Common myeloid progenitor, CD34-positive (primary cell): ENCODE data around the gene EXT2.
A peak's percentile ranks its signal among the peaks of the same experiment; 100 is the strongest.

Source experiments
- CTCF ChIA-PET: fragments of 350-600 bp; sonication (Branson Sonifier 250); formaldehyde crosslinking; loops from one replicate; lab custom pipeline; 2021; ENCODE audit warnings: antibody characterized with exemption; lab: Charles Lee
- POLR2A ChIA-PET: fragments of 350-600 bp; sonication (Branson Sonifier 250); formaldehyde crosslinking; loops from one replicate; lab custom pipeline; 2021; ENCODE audit warnings: antibody characterized with exemption; lab: Charles Lee
- DNase-seq, 3 donors: peaks; one replicate each; pipeline versions ENCODE4 v3.0.0 to v3.0.0-alpha.2; 2013
- H3K27ac ChIP-seq, 2 experiments: 1 replicate in 1 of 2; 2 replicates in 1 of 2; pipeline ENCODE4 v1.7.0; 2013; ENCODE audit warnings: inconsistent platforms in 2 of 2, low read length in 2 of 2, mild to moderate bottlenecking in 2 of 2, low read depth in 1 of 2, moderate library complexity in 1 of 2; ENCODE audit not compliant: severe bottlenecking in 2 of 2, insufficient read depth in 1 of 2, poor library complexity in 1 of 2
- H3K27me3 ChIP-seq, 5 experiments: replicated peaks in 2 of 5; 1 replicate in 3 of 5; 2 replicates in 2 of 5; pipeline versions ENCODE4 v1.6.1 to v1.7.0; 2013; ENCODE audit warnings: low read length in 4 of 5, mild to moderate bottlenecking in 2 of 5, moderate library complexity in 2 of 5, inconsistent platforms in 1 of 5; ENCODE audit not compliant: insufficient read depth in 5 of 5, control insufficient read depth in 4 of 5
- H3K36me3 ChIP-seq, 4 experiments: 1 replicate in 2 of 4; 2 replicates in 2 of 4; pipeline versions ENCODE4 v1.6.1 to v1.7.0; 2013; ENCODE audit warnings: low read length in 3 of 4, control low read depth in 1 of 4, mild to moderate bottlenecking in 1 of 4; ENCODE audit not compliant: control insufficient read depth in 4 of 4, insufficient read depth in 4 of 4
- H3K4me1 ChIP-seq, 4 experiments: 1 replicate in 3 of 4; 2 replicates in 1 of 4; pipeline versions ENCODE4 v1.6.1 to v1.7.1; 2013; ENCODE audit warnings: low read length in 3 of 4, mild to moderate bottlenecking in 3 of 4, control low read depth in 1 of 4, inconsistent platforms in 1 of 4, moderate library complexity in 1 of 4; ENCODE audit not compliant: control insufficient read depth in 4 of 4, insufficient read depth in 4 of 4; ENCODE audit errors: control extremely low read depth in 1 of 4
- H3K4me3 ChIP-seq, 7 experiments: 1 replicate in 4 of 7; 2 replicates in 3 of 7; pipeline versions ENCODE4 v1.5.1 to v1.7.0; 2013; ENCODE audit warnings: mild to moderate bottlenecking in 7 of 7, low read length in 6 of 7, moderate library complexity in 6 of 7, inconsistent platforms in 2 of 7, low read depth in 2 of 7, control low read depth in 1 of 7; ENCODE audit not compliant: insufficient read depth in 4 of 7, control insufficient read depth in 1 of 7; ENCODE audit errors: extremely low read depth in 1 of 7
- H3K9me3 ChIP-seq, 5 experiments: 1 replicate in 4 of 5; 2 replicates in 1 of 5; pipeline versions ENCODE4 v1.6.1 to v1.7.1; 2013; ENCODE audit warnings: low read length in 4 of 5, mild to moderate bottlenecking in 2 of 5, inconsistent platforms in 1 of 5, low read depth in 1 of 5, moderate library complexity in 1 of 5; ENCODE audit not compliant: control insufficient read depth in 4 of 5, insufficient read depth in 2 of 5; ENCODE audit errors: control extremely low read depth in 1 of 5
- WGBS: methylation state at CpG from one replicate; pipeline ENCODE4 v1.1.5; 2013; ENCODE audit not compliant: insufficient coverage; 5-methylcytosine and 5-hydroxymethylcytosine counted together

EXT2 gene

DNA sequence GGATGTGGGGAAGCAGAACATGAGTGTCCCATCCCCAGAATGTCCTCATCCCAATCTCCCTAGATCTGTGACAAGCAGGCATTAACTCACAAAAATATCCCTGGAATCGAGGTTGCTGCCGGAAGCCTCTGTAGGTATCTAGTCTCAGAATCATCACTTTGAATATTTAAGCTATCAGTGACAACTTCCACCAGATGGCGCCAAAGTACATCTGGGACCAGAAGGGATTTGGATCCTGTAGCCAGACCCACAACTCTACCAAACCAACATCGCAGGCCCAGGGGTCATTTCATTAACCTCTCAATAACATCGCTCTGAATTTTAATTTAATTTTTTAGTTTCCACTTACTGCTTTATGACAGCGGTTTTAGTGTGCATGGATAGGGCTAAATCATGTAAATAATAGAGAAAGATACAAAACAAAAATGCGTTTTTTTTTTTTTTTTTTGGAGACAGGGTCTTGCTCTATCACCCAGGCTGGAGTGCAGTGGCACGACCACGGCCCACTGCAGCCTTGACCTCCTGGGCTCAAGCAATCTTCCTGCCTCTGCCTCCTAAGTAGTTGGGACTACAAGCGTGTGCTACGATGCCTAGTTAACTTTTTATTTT, 1.1 kb upstream of the EXT2 start:
- no peaks in the 10 kb centered on the region for H3K27me3 ChIP-seq
- ChIA-PET POLR2A (no interaction called here), CTCF (interaction anchor here (0.9 to 6.3 kb wide), 10 partner anchors 10 to 443 kb away, joined by 3 to 84 read pairs (median 10); partner anchors contain the start of gene ACCS)
- peaks cover 0 to 2% (median 0%) of the 10 kb centered on the region in 4 experiments for H3K36me3 ChIP-seq
- peak; percentile 79 to 85 (median 83) for DNase-seq
- WGBS = 19% methylated on average over 4 of the region's 11 CpGs
- peaks cover 0 to under 1% (median 0%) of the 10 kb centered on the region in 5 experiments for H3K9me3 ChIP-seq
- peaks cover 3 to 13% (median 8%) of the 10 kb centered on the region in 4 experiments for H3K4me1 ChIP-seq
- H3K27ac ChIP-seq = no peak overlapping the region
- H3K4me3 ChIP-seq = no peak overlapping the region

DNA sequence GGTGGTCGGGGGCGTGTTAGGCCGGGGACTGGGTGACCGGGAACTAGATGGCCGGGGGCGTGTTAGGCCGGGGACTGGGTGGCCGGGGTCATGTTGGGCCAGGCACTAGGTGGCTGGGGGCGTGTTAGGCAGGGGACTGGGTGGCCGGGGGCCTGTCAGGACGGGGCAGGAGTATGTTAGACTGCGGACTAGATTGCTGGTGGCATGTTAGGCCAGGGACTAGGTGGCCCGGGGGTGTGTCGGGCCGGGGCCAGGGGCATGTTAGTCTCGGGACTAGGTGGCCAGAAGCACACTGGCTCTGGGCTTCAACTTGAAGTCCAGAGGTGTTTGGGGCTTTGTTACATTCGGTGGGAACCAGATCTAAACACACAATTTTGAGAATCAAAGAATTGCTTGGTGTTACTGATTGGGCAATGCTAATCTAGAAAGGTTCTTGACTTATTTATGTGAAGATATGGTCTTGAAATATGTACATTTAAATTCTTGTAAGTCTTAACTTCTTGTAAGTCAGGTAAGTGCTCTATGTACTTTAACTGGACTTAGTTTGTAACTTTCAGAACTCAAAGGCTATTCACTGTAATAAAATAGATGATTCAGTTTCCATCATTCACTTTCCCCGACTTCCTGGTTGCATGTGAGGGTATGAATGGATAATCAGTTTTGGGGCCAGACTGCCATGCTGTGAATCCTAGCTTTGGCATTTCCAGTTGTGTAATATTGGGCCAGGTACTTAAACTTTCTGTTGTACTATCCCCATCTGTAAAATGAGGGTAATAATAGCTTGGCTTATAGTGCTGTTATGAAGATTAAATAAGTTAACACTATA, 1.1 kb downstream of the EXT2 start:
- peaks cover 3 to 13% (median 8%) of the 10 kb centered on the region in 4 experiments for H3K4me1 ChIP-seq
- CTCF ChIA-PET = interaction anchor here (0.7 to 1.0 kb wide), 2 partner anchors 13 kb away, joined by 3 read pairs; no protein-coding TSS in a partner anchor
- H3K27ac ChIP-seq = peak overlapping the region in 1 of 2 experiments; percentile 68
- peaks cover 0 to 7% (median 2%) of the 10 kb centered on the region in 4 experiments for H3K36me3 ChIP-seq
- 15% methylated on average over 16 of the region's 18 CpGs for WGBS
- H3K9me3 ChIP-seq = no peaks in the 10 kb centered on the region
- no peak for DNase-seq
- peak overlapping the region; percentile 80 to 96 (median 86) for H3K4me3 ChIP-seq
- POLR2A ChIA-PET = no interaction called here
- no peaks in the 10 kb centered on the region for H3K27me3 ChIP-seq

DNA sequence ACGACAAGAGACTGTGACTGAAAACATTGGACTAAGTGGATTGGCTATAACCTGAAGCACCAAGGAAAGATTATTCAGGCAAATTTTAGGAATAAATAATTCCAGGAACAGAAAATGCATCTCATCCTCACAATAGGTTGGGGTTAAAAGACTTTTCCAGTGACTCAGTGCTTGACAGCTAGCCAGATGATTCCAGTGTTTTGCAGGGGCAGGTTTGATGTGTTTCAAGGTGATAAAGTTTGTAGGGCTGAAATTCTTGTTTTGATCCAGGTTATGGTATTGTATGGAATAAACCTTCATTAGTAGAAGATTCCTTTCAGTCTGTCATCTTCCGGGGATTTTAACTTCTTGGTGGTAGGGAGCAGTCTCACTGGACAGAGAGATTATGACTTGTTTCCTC, 2.3 kb downstream of the EXT2 start:
- ChIA-PET POLR2A (no interaction called here), CTCF (no interaction called here)
- 89% methylated on average over 1 of the region's 2 CpGs for WGBS

DNA sequence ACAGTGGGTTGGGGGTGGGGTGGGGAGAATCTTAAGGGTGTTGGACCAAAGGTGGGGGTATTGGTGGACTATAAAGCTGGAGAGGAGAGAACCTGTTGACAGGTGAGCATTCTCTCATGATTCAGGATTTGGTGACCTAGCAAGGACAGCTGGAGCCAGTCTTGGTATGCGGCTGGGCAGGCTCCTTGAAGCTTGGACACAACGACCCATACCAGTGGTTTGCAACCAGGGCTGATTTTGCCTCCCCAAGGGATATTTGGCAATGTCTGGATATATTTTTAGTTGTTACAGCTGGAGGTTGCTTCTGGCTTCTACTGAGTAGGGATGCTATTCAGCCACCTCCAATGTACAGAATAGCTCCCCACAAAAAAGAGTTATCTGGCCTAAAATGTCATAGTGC, 5.6 kb downstream of the EXT2 start:
- ChIA-PET POLR2A (no interaction called here), CTCF (interaction anchor here (1.3 to 1.6 kb wide), 2 partner anchors 11 to 15 kb away, joined by 4 to 5 read pairs; no protein-coding TSS in a partner anchor)
- 100% methylated on average over 2 of the region's 2 CpGs for WGBS
- Histone ChIP-seq H3K36me3 (peaks cover 0 to 7% (median 2%) of the 10 kb centered on the region in 4 experiments), H3K4me3 (no peak overlapping the region), H3K4me1 (peaks cover 4 to 25% (median 6%) of the 10 kb centered on the region in 4 experiments), H3K9me3 (no peaks in the 10 kb centered on the region), H3K27me3 (no peaks in the 10 kb centered on the region), H3K27ac (no peak overlapping the region)
- no peak for DNase-seq

More for the DNA sequence above, 2.3 kb downstream of the EXT2 start:
- peaks cover 3 to 15% (median 8%) of the 10 kb centered on the region in 4 experiments for H3K4me1 ChIP-seq
- peaks cover 0 to 7% (median 2%) of the 10 kb centered on the region in 4 experiments for H3K36me3 ChIP-seq
- no peaks in the 10 kb centered on the region for H3K9me3 ChIP-seq
- no peak overlapping the region for H3K27ac ChIP-seq
- no peak for DNase-seq
- no peaks in the 10 kb centered on the region for H3K27me3 ChIP-seq
- H3K4me3 ChIP-seq = no peak overlapping the region

DNA sequence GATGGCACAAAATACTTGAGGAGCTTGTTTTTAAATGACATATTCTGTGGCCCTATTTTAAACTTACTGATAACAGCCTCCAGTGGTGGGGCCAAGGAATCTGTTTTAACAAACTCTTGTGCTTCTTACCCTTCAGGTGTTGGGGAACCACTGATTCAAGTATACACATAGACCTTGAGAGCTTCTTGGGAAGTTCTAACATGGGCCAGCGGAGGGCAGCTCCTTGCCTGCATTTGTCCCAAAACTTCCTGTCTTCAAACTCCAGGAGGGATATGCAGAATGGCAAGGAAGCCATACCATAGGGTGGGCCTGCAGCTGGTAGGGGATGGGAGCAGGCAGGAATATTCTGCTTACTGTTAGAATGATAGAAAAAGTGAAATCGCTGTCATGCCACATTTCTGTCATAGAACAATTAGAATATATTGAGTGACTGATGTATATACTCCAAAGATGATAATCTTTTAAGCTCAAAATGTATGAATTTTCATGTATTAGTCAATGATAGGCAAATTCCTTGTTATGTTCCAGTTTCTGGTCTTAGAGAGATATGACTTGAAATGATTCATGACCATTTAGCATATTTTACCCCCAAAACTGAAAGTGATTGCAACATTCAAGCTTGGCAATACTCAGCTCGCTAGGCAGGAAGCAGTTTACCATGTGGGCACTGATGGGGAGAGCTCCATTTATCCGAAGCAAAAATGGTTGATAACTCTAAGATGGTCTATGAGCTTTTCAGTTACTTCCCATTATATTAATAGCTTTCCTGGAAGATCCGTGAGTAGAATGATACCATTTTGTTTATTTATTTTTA, 9.2 kb downstream of the EXT2 start:
- H3K9me3 ChIP-seq = no peaks in the 10 kb centered on the region
- WGBS = 24% methylated on average over 2 of the region's 5 CpGs
- ChIA-PET POLR2A (no interaction called here), CTCF (interaction anchor here (0.8 to 8.6 kb wide), 9 partner anchors 10 to 184 kb away, joined by 3 to 84 read pairs (median 4); partner anchors contain the start of gene EXT2)
- H3K4me1 ChIP-seq = peaks cover 0 to 17% (median 3%) of the 10 kb centered on the region in 4 experiments
- no peaks in the 10 kb centered on the region for H3K27me3 ChIP-seq
- H3K4me3 ChIP-seq = peak overlapping the region in 1 of 7 experiments; percentile 48
- peak; percentile 38 to 77 (median 74) for DNase-seq
- peaks cover 3 to 28% (median 18%) of the 10 kb centered on the region in 4 experiments for H3K36me3 ChIP-seq
- no peak overlapping the region for H3K27ac ChIP-seq

DNA sequence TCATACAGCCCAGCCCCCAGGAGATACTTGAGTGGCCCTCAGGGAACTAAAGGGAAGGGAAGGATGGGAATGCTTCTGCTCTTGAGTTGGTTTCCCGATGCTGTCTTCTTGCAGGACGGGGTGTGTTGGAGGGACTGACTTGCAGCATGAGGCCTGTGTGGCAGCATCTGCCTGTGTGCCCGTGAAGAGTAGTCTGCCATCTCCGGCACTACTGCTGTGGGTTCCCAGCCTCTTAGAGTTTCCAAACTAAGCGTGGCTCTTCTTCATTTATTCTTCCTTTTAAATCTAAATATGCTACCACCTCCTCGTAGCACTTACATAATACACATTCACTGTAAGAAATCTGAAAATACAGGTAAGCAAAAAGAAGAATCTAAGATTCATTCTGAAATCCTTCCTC, 12.8 kb downstream of the EXT2 start:
- Histone ChIP-seq H3K9me3 (no peaks in the 10 kb centered on the region), H3K27ac (no peak overlapping the region), H3K36me3 (peaks cover 6 to 35% (median 23%) of the 10 kb centered on the region in 4 experiments), H3K4me1 (peaks cover 1 to 16% (median 3%) of the 10 kb centered on the region in 4 experiments), H3K4me3 (no peak overlapping the region), H3K27me3 (no peaks in the 10 kb centered on the region)
- CTCF ChIA-PET = interaction anchor here (8.6 kb wide), 1 partner anchor 15 kb away, joined by 84 read pairs; the partner anchor contains the start of gene EXT2
- DNase-seq = no peak
- POLR2A ChIA-PET = no interaction called here
- WGBS = 100% methylated on average over 1 of the region's 6 CpGs
